Neural progenitor cell (in vitro differentiated cells): ENCODE data around the gene OSTM1.

Experiments used
- CTCF ChIP-seq: fragments of 200-600 bp; sonication (generic); IDR thresholded peaks from 2 replicates; pipeline ENCODE4 v1.5.1; 2017; ENCODE audit warnings: antibody characterized with exemption, mild to moderate bottlenecking
- EZH2phosphoT487 ChIP-seq: fragments of 200-600 bp; sonication (generic); IDR thresholded peaks from 2 replicates; pipeline ENCODE4 v1.6.1; 2017; ENCODE audit warnings: antibody characterized with exemption

- TF ChIP-seq CTCF (no peak), EZH2phosphoT487 (no peak)
Measured at GRCh38 chr6:108105571-108105970, 31.0 kb upstream of the OSTM1 start.
